Right lobe of liver (tissue), 6 donors: Measurements from ENCODE around the gene CYBA. TPM values are rescaled to one million over a fixed set of nuclear protein-coding genes. Genes with fewer than 3 reads are reported as not detected.

ENCODE experiments used
- ATAC-seq, 4 donors: fragments of 200-7000 bp; cut with Tn5 transposase; one replicate each; pipeline ENCODE4 v1.9.1; 2020; ENCODE audit warnings: mild to moderate bottlenecking in 4 of 4, moderate library complexity in 4 of 4
- DNase-seq, 3 donors: peaks; one replicate each; pipeline ENCODE4 v3.0.0-alpha.2; 2020
- H3K27ac ChIP-seq, 3 donors: fragments of 200-600 bp; one replicate each; pipeline ENCODE4 v1.8.0; 2022
- H3K27me3 ChIP-seq, 2 donors: fragments of 200-600 bp; one replicate each; pipeline ENCODE4 v1.8.0; 2022
- H3K36me3 ChIP-seq, 4 donors: fragments of 200-600 bp; sonication (generic) in 1 of 4; one replicate each; pipeline versions ENCODE4 v1.5.1 to v1.8.0; 2017 to 2022; ENCODE audit warnings: control low read depth in 1 of 4
- H3K4me1 ChIP-seq, 4 donors: fragments of 200-600 bp; sonication (generic) in 1 of 4; one replicate each; pipeline versions ENCODE4 v1.5.1 to v1.8.0; 2017 to 2022; ENCODE audit warnings: control low read depth in 1 of 4
- H3K4me3 ChIP-seq, 3 donors: fragments of 200-600 bp; one replicate each; pipeline ENCODE4 v1.8.0; 2022
- H3K9me3 ChIP-seq, 4 donors: fragments of 200-600 bp; sonication (generic) in 1 of 4; one replicate each; pipeline versions ENCODE4 v1.5.1 to v1.8.0; 2017 to 2022; ENCODE audit warnings: control low read depth in 1 of 4
- CTCF ChIP-seq, 4 donors: fragments of 200-600 bp in 3 of 4; fragments of 450-650 bp in 1 of 4; IDR thresholded peaks; one replicate each; pipeline versions ENCODE4 v1.5.1 to v1.8.0; 2016 to 2022; ENCODE audit warnings: antibody characterized with exemption in 4 of 4, mild to moderate bottlenecking in 2 of 4
- POLR2A ChIP-seq: fragments of 450-650 bp; IDR thresholded peaks from one replicate; pipeline ENCODE4 v1.6.1; 2017; ENCODE audit warnings: antibody characterized with exemption, mild to moderate bottlenecking
- WGBS: methylation state at CpG from one replicate; pipeline ENCODE4 v1.1.6; 2018; ENCODE audit warnings: low coverage, low lambda C conversion rate; ENCODE audit not compliant: insufficient coverage; ENCODE audit errors: missing lambda C conversion rate; 5-methylcytosine and 5-hydroxymethylcytosine counted together
- intact Hi-C, 2 donors: fragments of 100-400 bp; cut with DNase I; formaldehyde crosslinking; loops; one replicate each; pipeline versions ENCODE4 v1.11.2 to v1.14.1; 2022
- total RNA-seq, 6 experiments: library from RNA; depleted of rRNA in 2 of 6; stranded (reverse); fragments of >200 nt in 2 of 6; fragmentation: NEBNext Ultra II Directional in 3 of 6; extraction: Animal tissue kit (Norgen Biotek cat#: 25700) in 3 of 6; gene quantifications; one replicate each; pipeline versions ENCODE4 v1.1.0 to v1.2.4, GENCODE V29; 2016 to 2023
- donor health status: DM: no; HTN: yes; CAD: no.
- donor health status: DM: no; HTN: no; CAD: no.
- donor health status: DM: no; HTN: no; CAD: no.
- donor health status: DM: no; HTN: yes; CAD: no.
- donor health status: DM: no; HTN: yes; CAD: no.

CYBA gene
- total RNA-seq, 6 experiments from 2014 or later, result 22.8 to 70.0 (median 41.3) TPM

- Histone ChIP-seq H3K27ac (peak overlapping the region in 1 of 3 donors; percentile 63), H3K4me1 (peaks cover 0 to 42% (median 22%) of the 10 kb centered on the region in 4 donors), H3K36me3 (peaks cover 0 to 5% (median 2%) of the 10 kb centered on the region in 4 donors), H3K4me3 (no peak overlapping the region), H3K9me3 (no peaks in the 10 kb centered on the region), H3K27me3 (no peaks in the 10 kb centered on the region)
- TF ChIP-seq POLR2A, result no peak
- DNase-seq, result no peak
- WGBS, result 84% methylated on average over 10 of the region's 20 CpGs
- intact Hi-C loops, result no loop called here
- ATAC-seq, result peak in 1 of 4 donors; percentile 2
Measured at GRCh38 chr16:88617268-88618031, 33.4 kb downstream of the CYBA start.

DNA sequence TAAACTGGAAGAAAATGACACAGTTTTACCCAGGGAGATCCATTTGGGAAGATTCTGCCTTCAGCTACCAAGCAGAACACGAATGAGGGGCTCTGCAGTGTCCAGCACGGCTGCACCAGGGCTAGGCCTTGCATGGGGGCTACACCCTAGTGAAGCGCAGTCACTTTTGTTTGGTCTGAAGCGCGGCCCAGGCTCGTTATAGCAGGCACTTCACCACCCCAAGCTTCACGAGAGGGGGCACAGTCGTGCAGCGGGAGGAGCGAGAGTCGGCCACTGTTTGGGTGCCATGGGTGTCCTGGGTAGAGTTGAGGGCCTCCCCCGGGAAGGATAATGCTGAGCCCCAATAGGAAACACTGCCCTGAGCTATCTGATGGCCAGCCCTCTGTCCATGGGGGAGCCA is 34.1 kb downstream of the CYBA start:
- ATAC-seq (no peak), DNase-seq (no peak)
- Histone ChIP-seq H3K4me3 (no peak overlapping the region), H3K4me1 (peaks cover 0 to 42% (median 22%) of the 10 kb centered on the region in 4 donors), H3K36me3 (no peaks in the 10 kb centered on the region), H3K27me3 (no peaks in the 10 kb centered on the region), H3K27ac (peak overlapping the region in 1 of 3 donors; percentile 47), H3K9me3 (no peaks in the 10 kb centered on the region)
- TF ChIP-seq POLR2A (no peak), CTCF (IDR thresholded peaks at IDR 0.05) (no peak)
- WGBS, result 86% methylated on average over 5 of the region's 12 CpGs
- intact Hi-C loops, result no loop called here

- Histone ChIP-seq H3K27ac (peak overlapping the region in 1 of 3 donors; percentile 47), H3K36me3 (peaks cover 0 to 4% (median 0%) of the 10 kb centered on the region in 4 donors), H3K4me1 (peaks cover 0 to 42% (median 22%) of the 10 kb centered on the region in 4 donors), H3K4me3 (no peak overlapping the region), H3K27me3 (no peaks in the 10 kb centered on the region), H3K9me3 (no peaks in the 10 kb centered on the region)
- TF ChIP-seq CTCF (IDR thresholded peaks at IDR 0.05) (no peak), POLR2A (no peak)
- DNase-seq, result peak; percentile 91 to 93 (median 92)
- ATAC-seq, result peak; percentile 63 to 75 (median 74)
- intact Hi-C loops, result no loop called here
- WGBS, result 21% methylated on average over 12 of the region's 13 CpGs
Measured at GRCh38 chr16:88616320-88616719, 34.5 kb downstream of the CYBA start.

GRCh38 chr16:88614818-88615580 is 35.9 kb downstream of the CYBA start:
- peaks cover 0 to 42% (median 22%) of the 10 kb centered on the region in 4 donors for H3K4me1 ChIP-seq
- peaks cover 0 to 6% (median 3%) of the 10 kb centered on the region in 4 donors for H3K36me3 ChIP-seq
- ATAC-seq (no peak), DNase-seq (no peak)
- 91% methylated on average over 18 of the region's 19 CpGs for WGBS
- TF ChIP-seq POLR2A, result no peak
- TF ChIP-seq CTCF (IDR thresholded peaks at IDR 0.05), result no peak
- no peaks in the 10 kb centered on the region for H3K27me3 ChIP-seq
- H3K27ac ChIP-seq, result no peak overlapping the region
- intact Hi-C loops, result no loop called here
- no peaks in the 10 kb centered on the region for H3K9me3 ChIP-seq
- H3K4me3 ChIP-seq, result no peak overlapping the region
